A549 (cell line): ENCODE measurements around the gene GNAS-AS1. TPM values are rescaled to one million over a fixed set of nuclear protein-coding genes. Genes with fewer than 3 reads are reported as not detected.

ENCODE experiments used
- ATAC-seq, 2 experiments: fragments of 200-7000 bp in 1 of 2; fragments of >200 bp in 1 of 2; cut with Nextera tagmentation in 1 of 2; cut with Tn5 transposase in 1 of 2; 3 replicates each; pipeline versions ENCODE4 v1.8.0 to v1.9.1; 2018 to 2020; ENCODE audit warnings: mild to moderate bottlenecking in 1 of 2, moderate library complexity in 1 of 2
- CTCF ChIA-PET: fragments of 300-600 bp; sonication (Branson Sonifier 250); formaldehyde crosslinking; extraction: SDS; loops from one replicate; lab custom pipeline; 2021; ENCODE audit warnings: antibody characterized with exemption, inconsistent platforms; lab: Yijun Ruan, JAX
- POLR2A ChIA-PET: fragments of 350-600 bp; formaldehyde crosslinking; extraction: SDS; loops from one replicate; lab custom pipeline; 2021; ENCODE audit warnings: antibody characterized with exemption, inconsistent platforms; lab: Yijun Ruan, JAX
- DNase-seq, 2 experiments: peaks; one replicate each; pipeline versions ENCODE4 v3.0.0 to v3.0.0-alpha.2; 2011 to 2016; ENCODE audit warnings: low read depth in 1 of 2, low spot score in 1 of 2
- FAIRE-seq: peaks from 2 replicates; lab custom pipeline; 2011; peaks lifted over from hg19 to GRCh38; lab: Jason Lieb, UNC
- H3K27ac ChIP-seq, 2 experiments: fragments of >200 bp; sonication (Bioruptor Twin); formaldehyde crosslinking; 3 replicates each; pipeline ENCODE4 v1.5.1; 2016 to 2017
- H3K4me1 ChIP-seq: fragments of >200 bp; sonication (Bioruptor Twin); formaldehyde crosslinking; 3 replicates; pipeline ENCODE4 v1.6.1; 2016
- H3K4me2 ChIP-seq: fragments of >200 bp; sonication (Bioruptor Twin); formaldehyde crosslinking; 3 replicates; pipeline ENCODE4 v1.6.1; 2016
- H3K4me3 ChIP-seq: fragments of >200 bp; sonication (Bioruptor Twin); formaldehyde crosslinking; 3 replicates; pipeline ENCODE4 v1.5.1; 2016
- H3K9me3 ChIP-seq: fragments of >200 bp; sonication (Bioruptor Twin); formaldehyde crosslinking; 3 replicates; pipeline ENCODE4 v1.6.1; 2016
- CBX2 ChIP-seq: fragments of 200-600 bp; sonication (generic); IDR thresholded peaks from 2 replicates; pipeline ENCODE4 v1.6.1; 2016; ENCODE audit warnings: low read depth, mild to moderate bottlenecking, borderline replicate concordance
- CEBPB ChIP-seq, 2 experiments: fragments of >200 bp in 1 of 2; sonication (Bioruptor Twin) in 1 of 2; formaldehyde crosslinking in 1 of 2; IDR thresholded peaks; 2 replicates each; pipeline ENCODE4 v1.6.1; 2012 to 2016
- CHD4 ChIP-seq: fragments of 200-600 bp; sonication (generic); IDR thresholded peaks from 2 replicates; pipeline ENCODE4 v1.6.1; 2016; ENCODE audit warnings: antibody characterized with exemption, mild to moderate bottlenecking, borderline replicate concordance
- FOSL2 ChIP-seq, 2 experiments: fragments of 450-650 bp in 1 of 2; fragments of >200 bp in 1 of 2; sonication (Bioruptor Twin) in 1 of 2; formaldehyde crosslinking; IDR thresholded peaks; 2 replicates each; pipeline versions ENCODE4 v1.5.0 to v1.6.1; 2016 to 2020; ENCODE audit warnings: mild to moderate bottlenecking in 1 of 2, moderate library complexity in 1 of 2
- HOXB13 ChIP-seq: fragments of 250-450 bp; sonication (Bioruptor Pico); IDR thresholded peaks from 2 replicates; pipeline ENCODE4 v1.5.0; 2020; ENCODE audit warnings: low read depth, mild to moderate bottlenecking, moderate library complexity
- JUN ChIP-seq, 2 experiments: fragments of >200 bp; sonication (Bioruptor Twin); formaldehyde crosslinking; IDR thresholded peaks; 2 replicates in 1 of 2; 3 replicates in 1 of 2; pipeline ENCODE4 v1.6.1; 2016 to 2017
- MAFK ChIP-seq: fragments of 450-650 bp; IDR thresholded peaks from 2 replicates; pipeline ENCODE4 v1.6.1; 2014; ENCODE audit not compliant: partially characterized antibody
- NPAS2 ChIP-seq: fragments of 250-450 bp; sonication (Bioruptor Pico); IDR thresholded peaks from 2 replicates; pipeline ENCODE4 v1.8.0; 2022; ENCODE audit warnings: mild to moderate bottlenecking, moderate library complexity, borderline replicate concordance
- RAD21 ChIP-seq, 2 experiments: fragments of >200 bp in 1 of 2; sonication (Bioruptor Twin) in 1 of 2; formaldehyde crosslinking in 1 of 2; IDR thresholded peaks in 1 of 2; conservative IDR thresholded peaks in 1 of 2; 2 replicates in 1 of 2; 3 replicates in 1 of 2; pipeline ENCODE4 v1.6.1; 2012 to 2018; ENCODE audit warnings: inconsistent platforms in 1 of 2
- RARB ChIP-seq: fragments of 250-450 bp; sonication (Bioruptor Pico); IDR thresholded peaks from 2 replicates; pipeline ENCODE4 v1.8.0; 2021; ENCODE audit warnings: mild to moderate bottlenecking, moderate library complexity
- RNF2 ChIP-seq: fragments of 200-600 bp; sonication (generic); IDR thresholded peaks from 2 replicates; pipeline ENCODE4 v1.6.1; 2016; ENCODE audit warnings: low read depth, mild to moderate bottlenecking, antibody characterized with exemption, moderate library complexity, borderline replicate concordance
- WGBS: methylation state at CpG from one replicate; pipeline ENCODE4 v1.1.6; 2017; ENCODE audit errors: missing lambda C conversion rate; 5-methylcytosine and 5-hydroxymethylcytosine counted together
- polyA plus RNA-seq, 4 experiments: library from polyadenylated mRNA; depleted of rRNA in 3 of 4; stranded (reverse); fragments of >200 nt; fragmentation: RNase III in 1 of 4; extraction: RNeasy Plus Mini Kit Qiagen cat#74134 plus additional on column Dnase treatment in 1 of 4; gene quantifications; 2 replicates in 3 of 4; 3 replicates in 1 of 4; pipeline ENCODE4 v1.2.3, GENCODE V29; 2011 to 2017
- TF ChIP-seq, protein P1 (sequence below): fragments of >200 bp; sonication (Bioruptor Twin); formaldehyde crosslinking; IDR thresholded peaks from 2 replicates; pipeline ENCODE4 v1.6.1; 2016
- TF ChIP-seq, protein P2 (sequence below): fragments of 150-350 bp; IDR thresholded peaks from 2 replicates; pipeline ENCODE4 v1.6.1; 2014; ENCODE audit warnings: low read depth, mild to moderate bottlenecking, low read length
- TF ChIP-seq, protein P3 (sequence below): fragments of 250-450 bp; sonication (Bioruptor Pico); IDR thresholded peaks from 2 replicates; pipeline ENCODE4 v1.5.0; 2020; ENCODE audit warnings: low read depth, mild to moderate bottlenecking, moderate library complexity
- TF ChIP-seq, protein P4 (sequence below): IDR thresholded peaks from 2 replicates; pipeline ENCODE4 v1.6.1; 2012; ENCODE audit warnings: low read depth, borderline replicate concordance
- TF ChIP-seq, protein P5 (sequence below): IDR thresholded peaks from 2 replicates; pipeline ENCODE4 v1.6.1; 2012
- TF ChIP-seq, protein P6 (sequence below): fragments of 450-650 bp; IDR thresholded peaks from 2 replicates; pipeline ENCODE4 v1.6.1; 2014; ENCODE audit warnings: antibody characterized with exemption
- TF ChIP-seq, protein P7 (sequence below): fragments of 200-600 bp; sonication (generic); IDR thresholded peaks from 2 replicates; pipeline ENCODE4 v1.6.1; 2016; ENCODE audit warnings: antibody characterized with exemption, mild to moderate bottlenecking, moderate library complexity

Gene GNAS-AS1
- polyA plus RNA-seq, 2 of the 4 experiments (the other 2 are of a cell fraction): not detected

DNA sequence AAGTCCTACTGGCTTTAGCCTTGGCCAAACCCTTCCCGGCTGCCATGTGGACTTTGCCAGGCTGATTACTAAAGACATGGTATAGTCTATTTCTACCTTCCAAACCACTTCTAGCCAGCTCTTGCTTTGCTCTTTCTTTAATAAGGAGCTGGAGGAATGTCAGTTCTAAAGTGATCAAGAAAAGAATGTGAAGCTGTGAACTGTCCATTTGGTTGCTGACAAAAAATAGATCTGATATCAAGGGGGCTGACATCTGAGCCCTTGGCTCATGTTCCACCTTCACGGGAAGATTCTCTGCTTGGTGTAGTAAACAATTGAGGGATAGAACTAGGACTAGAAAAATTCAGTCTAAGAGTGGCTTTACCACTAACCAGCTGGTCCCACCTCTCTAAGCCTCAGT lies 22.6 kb downstream of the GNAS-AS1 start:
- 32% methylated on average over 2 of the region's 2 CpGs for WGBS
- POLR2A ChIA-PET: no interaction called here
- Histone ChIP-seq H3K4me3 (no peak overlapping the region), H3K4me1 (no peaks in the 10 kb centered on the region), H3K27ac (no peak overlapping the region), H3K4me2 (no peak overlapping the region), H3K9me3 (0 out of 3 replicates have a peak, but pooled peaks cover 3% of the 10 kb centered on the region)
- ATAC-seq: no peak
- no peak for TF ChIP-seq HOXB13
- no peak for TF ChIP-seq JUN (IDR thresholded peaks at IDR 0.05)
- TF ChIP-seq CHD4: no peak
- no peak for TF ChIP-seq RARB
- no peak for TF ChIP-seq NPAS2 (CRISPR knock-in tag)
- TF ChIP-seq, protein P1, sequence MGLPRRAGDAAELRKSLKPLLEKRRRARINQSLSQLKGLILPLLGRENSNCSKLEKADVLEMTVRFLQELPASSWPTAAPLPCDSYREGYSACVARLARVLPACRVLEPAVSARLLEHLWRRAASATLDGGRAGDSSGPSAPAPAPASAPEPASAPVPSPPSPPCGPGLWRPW: no peak
- no peak for TF ChIP-seq CBX2
- TF ChIP-seq, protein P2, sequence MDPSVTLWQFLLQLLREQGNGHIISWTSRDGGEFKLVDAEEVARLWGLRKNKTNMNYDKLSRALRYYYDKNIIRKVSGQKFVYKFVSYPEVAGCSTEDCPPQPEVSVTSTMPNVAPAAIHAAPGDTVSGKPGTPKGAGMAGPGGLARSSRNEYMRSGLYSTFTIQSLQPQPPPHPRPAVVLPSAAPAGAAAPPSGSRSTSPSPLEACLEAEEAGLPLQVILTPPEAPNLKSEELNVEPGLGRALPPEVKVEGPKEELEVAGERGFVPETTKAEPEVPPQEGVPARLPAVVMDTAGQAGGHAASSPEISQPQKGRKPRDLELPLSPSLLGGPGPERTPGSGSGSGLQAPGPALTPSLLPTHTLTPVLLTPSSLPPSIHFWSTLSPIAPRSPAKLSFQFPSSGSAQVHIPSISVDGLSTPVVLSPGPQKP: no peak
- TF ChIP-seq RAD21 (conservative IDR thresholded peaks at IDR 0.05 in 1 of 2, IDR thresholded peaks at IDR 0.05 in 1 of 2): no peak
- TF ChIP-seq, protein P3, sequence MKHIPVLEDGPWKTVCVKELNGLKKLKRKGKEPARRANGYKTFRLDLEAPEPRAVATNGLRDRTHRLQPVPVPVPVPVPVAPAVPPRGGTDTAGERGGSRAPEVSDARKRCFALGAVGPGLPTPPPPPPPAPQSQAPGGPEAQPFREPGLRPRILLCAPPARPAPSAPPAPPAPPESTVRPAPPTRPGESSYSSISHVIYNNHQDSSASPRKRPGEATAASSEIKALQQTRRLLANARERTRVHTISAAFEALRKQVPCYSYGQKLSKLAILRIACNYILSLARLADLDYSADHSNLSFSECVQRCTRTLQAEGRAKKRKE (CRISPR knock-in tag): no peak
- no peak for TF ChIP-seq RNF2
- FAIRE-seq: no peak
- CTCF ChIA-PET: interaction anchor here (1.3 to 2.0 kb wide), 3 partner anchors 11 to 177 kb away, joined by 3 to 13 read pairs (median 4); partner anchors contain the start of gene STX16
- no peak for DNase-seq

DNA sequence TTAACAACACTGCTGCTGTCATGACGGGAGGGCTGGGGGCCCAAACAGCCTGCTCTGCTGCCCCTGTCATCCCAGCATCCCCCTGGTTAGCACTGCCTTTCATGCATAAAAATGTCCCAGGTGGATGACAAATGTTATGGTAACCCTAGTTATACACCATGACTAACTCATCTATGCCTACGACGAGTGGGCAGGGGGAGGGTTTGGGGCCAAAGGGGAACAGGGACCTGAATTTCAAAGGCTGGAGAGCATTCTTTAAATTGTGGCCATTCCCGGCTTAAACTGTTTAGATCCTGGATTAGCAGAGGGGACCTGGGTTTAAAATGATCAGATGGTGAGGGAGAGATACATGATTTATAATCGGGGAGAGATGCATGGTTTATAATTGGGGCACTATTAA lies 24.4 kb downstream of the GNAS-AS1 start:
- Histone ChIP-seq H3K4me1 (no peaks in the 10 kb centered on the region), H3K4me3 (no peak overlapping the region), H3K4me2 (no peak overlapping the region), H3K9me3 (0 out of 3 replicates have a peak, but pooled peaks cover 3% of the 10 kb centered on the region), H3K27ac (no peak overlapping the region)
- TF ChIP-seq, protein P4, sequence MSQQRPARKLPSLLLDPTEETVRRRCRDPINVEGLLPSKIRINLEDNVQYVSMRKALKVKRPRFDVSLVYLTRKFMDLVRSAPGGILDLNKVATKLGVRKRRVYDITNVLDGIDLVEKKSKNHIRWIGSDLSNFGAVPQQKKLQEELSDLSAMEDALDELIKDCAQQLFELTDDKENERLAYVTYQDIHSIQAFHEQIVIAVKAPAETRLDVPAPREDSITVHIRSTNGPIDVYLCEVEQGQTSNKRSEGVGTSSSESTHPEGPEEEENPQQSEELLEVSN: no peak
- TF ChIP-seq FOSL2 (IDR thresholded peaks at IDR 0.05) (no peak), FOSL2 (CRISPR knock-in tag; IDR thresholded peaks at IDR 0.05) (no peak), CEBPB (IDR thresholded peaks at IDR 0.05) (no peak), NPAS2 (CRISPR knock-in tag) (no peak), MAFK (no peak)
- TF ChIP-seq, protein P5, sequence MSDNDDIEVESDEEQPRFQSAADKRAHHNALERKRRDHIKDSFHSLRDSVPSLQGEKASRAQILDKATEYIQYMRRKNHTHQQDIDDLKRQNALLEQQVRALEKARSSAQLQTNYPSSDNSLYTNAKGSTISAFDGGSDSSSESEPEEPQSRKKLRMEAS: no peak
- TF ChIP-seq, protein P6, sequence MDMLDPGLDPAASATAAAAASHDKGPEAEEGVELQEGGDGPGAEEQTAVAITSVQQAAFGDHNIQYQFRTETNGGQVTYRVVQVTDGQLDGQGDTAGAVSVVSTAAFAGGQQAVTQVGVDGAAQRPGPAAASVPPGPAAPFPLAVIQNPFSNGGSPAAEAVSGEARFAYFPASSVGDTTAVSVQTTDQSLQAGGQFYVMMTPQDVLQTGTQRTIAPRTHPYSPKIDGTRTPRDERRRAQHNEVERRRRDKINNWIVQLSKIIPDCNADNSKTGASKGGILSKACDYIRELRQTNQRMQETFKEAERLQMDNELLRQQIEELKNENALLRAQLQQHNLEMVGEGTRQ: no peak
- TF ChIP-seq, protein P7, sequence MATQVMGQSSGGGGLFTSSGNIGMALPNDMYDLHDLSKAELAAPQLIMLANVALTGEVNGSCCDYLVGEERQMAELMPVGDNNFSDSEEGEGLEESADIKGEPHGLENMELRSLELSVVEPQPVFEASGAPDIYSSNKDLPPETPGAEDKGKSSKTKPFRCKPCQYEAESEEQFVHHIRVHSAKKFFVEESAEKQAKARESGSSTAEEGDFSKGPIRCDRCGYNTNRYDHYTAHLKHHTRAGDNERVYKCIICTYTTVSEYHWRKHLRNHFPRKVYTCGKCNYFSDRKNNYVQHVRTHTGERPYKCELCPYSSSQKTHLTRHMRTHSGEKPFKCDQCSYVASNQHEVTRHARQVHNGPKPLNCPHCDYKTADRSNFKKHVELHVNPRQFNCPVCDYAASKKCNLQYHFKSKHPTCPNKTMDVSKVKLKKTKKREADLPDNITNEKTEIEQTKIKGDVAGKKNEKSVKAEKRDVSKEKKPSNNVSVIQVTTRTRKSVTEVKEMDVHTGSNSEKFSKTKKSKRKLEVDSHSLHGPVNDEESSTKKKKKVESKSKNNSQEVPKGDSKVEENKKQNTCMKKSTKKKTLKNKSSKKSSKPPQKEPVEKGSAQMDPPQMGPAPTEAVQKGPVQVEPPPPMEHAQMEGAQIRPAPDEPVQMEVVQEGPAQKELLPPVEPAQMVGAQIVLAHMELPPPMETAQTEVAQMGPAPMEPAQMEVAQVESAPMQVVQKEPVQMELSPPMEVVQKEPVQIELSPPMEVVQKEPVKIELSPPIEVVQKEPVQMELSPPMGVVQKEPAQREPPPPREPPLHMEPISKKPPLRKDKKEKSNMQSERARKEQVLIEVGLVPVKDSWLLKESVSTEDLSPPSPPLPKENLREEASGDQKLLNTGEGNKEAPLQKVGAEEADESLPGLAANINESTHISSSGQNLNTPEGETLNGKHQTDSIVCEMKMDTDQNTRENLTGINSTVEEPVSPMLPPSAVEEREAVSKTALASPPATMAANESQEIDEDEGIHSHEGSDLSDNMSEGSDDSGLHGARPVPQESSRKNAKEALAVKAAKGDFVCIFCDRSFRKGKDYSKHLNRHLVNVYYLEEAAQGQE: no peak
- ChIA-PET POLR2A (no interaction called here), CTCF (no interaction called here)
- DNase-seq: no peak
- WGBS: 30% methylated on average over 5 of the region's 5 CpGs
- FAIRE-seq: no peak
- no peak for ATAC-seq
